Parathyroid adenoma (tissue), 2 donors: ENCODE results near the gene CLCN5.

Experiments
- H2AFZ ChIP-seq: fragments of 300-600 bp; sonication (generic); one replicate; pipeline ENCODE4 v1.7.0; 2017; ENCODE audit warnings: antibody characterized with exemption, mild to moderate bottlenecking
- H3K27ac ChIP-seq: fragments of 300-600 bp; sonication (generic); one replicate; pipeline ENCODE4 v1.7.0; 2017
- H3K27me3 ChIP-seq: fragments of 300-600 bp; sonication (generic); one replicate; pipeline ENCODE4 v1.7.0; 2017; ENCODE audit warnings: low read length; ENCODE audit not compliant: control insufficient read depth, insufficient read depth
- H3K36me3 ChIP-seq: fragments of 300-600 bp; sonication (generic); one replicate; pipeline ENCODE4 v1.7.0; 2017; ENCODE audit warnings: low read length; ENCODE audit not compliant: control insufficient read depth, insufficient read depth
- H3K4me1 ChIP-seq: fragments of 300-600 bp; sonication (generic); one replicate; pipeline ENCODE4 v1.7.0; 2017; ENCODE audit warnings: control low read depth
- H3K4me2 ChIP-seq: fragments of 300-600 bp; sonication (generic); one replicate; pipeline ENCODE4 v1.7.0; 2017; ENCODE audit warnings: low read length
- H3K4me3 ChIP-seq: fragments of 300-600 bp; sonication (generic); one replicate; pipeline ENCODE4 v1.7.0; 2017; ENCODE audit warnings: low read depth, low read length
- H3K79me2 ChIP-seq: fragments of 300-600 bp; sonication (generic); one replicate; pipeline ENCODE4 v1.7.0; 2017; ENCODE audit warnings: control low read depth
- H3K9ac ChIP-seq: fragments of 300-600 bp; sonication (generic); one replicate; pipeline ENCODE4 v1.7.0; 2017; ENCODE audit warnings: mild to moderate bottlenecking
- H3K9me3 ChIP-seq: fragments of 300-600 bp; sonication (generic); one replicate; pipeline ENCODE4 v1.7.0; 2017; ENCODE audit warnings: low read length; ENCODE audit not compliant: control insufficient read depth
- CTCF ChIP-seq: fragments of 300-600 bp; sonication (generic); IDR thresholded peaks from one replicate; pipeline ENCODE4 v1.7.0; 2017; ENCODE audit warnings: antibody characterized with exemption, mild to moderate bottlenecking
- donor health status: primary hyperparathyroidism.

The CLCN5 gene

GRCh38 chrX:49977319-49978090 lies 55.1 kb downstream of the CLCN5 start:
- H3K79me2 ChIP-seq, result no peaks in the 10 kb centered on the region
- H3K27me3 ChIP-seq, result no peaks in the 10 kb centered on the region
- H3K4me1 ChIP-seq, result no peaks in the 10 kb centered on the region
- H3K4me3 ChIP-seq, result no peak overlapping the region
- no peak overlapping the region for H3K9ac ChIP-seq
- H2AFZ ChIP-seq, result peak overlapping the region; percentile 58
- H3K4me2 ChIP-seq, result no peak overlapping the region
- no peaks in the 10 kb centered on the region for H3K36me3 ChIP-seq
- no peaks in the 10 kb centered on the region for H3K9me3 ChIP-seq
- no peak for TF ChIP-seq CTCF
- no peak overlapping the region for H3K27ac ChIP-seq

- Histone ChIP-seq H3K4me1 (no peaks in the 10 kb centered on the region), H3K79me2 (no peaks in the 10 kb centered on the region), H3K36me3 (no peaks in the 10 kb centered on the region), H3K9me3 (no peaks in the 10 kb centered on the region), H3K27ac (no peak overlapping the region), H3K9ac (no peak overlapping the region), H3K27me3 (no peaks in the 10 kb centered on the region), H2AFZ (peak overlapping the region; percentile 58), H3K4me3 (no peak overlapping the region), H3K4me2 (no peak overlapping the region)
- TF ChIP-seq CTCF, result no peak
Observed at GRCh38 chrX:49978176-49978575, 55.8 kb downstream of the CLCN5 start.

DNA sequence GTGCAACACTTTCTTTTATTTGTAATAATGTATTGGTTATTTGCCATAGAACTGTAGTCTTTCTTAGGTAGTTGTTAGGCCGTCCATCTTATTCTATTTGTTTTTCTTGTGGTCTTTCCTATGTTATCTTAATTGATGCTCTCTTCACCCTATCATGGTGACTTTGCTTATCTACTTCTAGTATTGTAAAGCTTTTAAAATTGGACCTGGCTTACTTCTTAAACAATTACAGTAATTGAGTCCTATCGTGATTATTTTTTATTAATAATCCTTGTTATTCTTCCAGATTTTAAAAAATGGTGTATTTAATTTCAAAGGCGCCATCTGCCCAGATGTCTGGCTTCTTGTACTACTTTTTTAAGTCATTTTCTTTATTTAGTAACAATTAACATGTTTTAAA lies 63.7 kb downstream of the CLCN5 start:
- Histone ChIP-seq H3K36me3 (no peaks in the 10 kb centered on the region), H3K79me2 (no peaks in the 10 kb centered on the region)
- no peak for TF ChIP-seq CTCF

GRCh38 chrX:49987651-49988050 lies 65.3 kb downstream of the CLCN5 start:
- no peak overlapping the region for H3K9ac ChIP-seq
- H3K27ac ChIP-seq, result no peak overlapping the region
- H3K9me3 ChIP-seq, result no peaks in the 10 kb centered on the region
- H3K4me1 ChIP-seq, result no peaks in the 10 kb centered on the region
- no peaks in the 10 kb centered on the region for H3K36me3 ChIP-seq
- H3K4me3 ChIP-seq, result no peak overlapping the region
- no peak for TF ChIP-seq CTCF
- no peaks in the 10 kb centered on the region for H3K79me2 ChIP-seq
- no peak overlapping the region for H2AFZ ChIP-seq
- no peaks in the 10 kb centered on the region for H3K27me3 ChIP-seq
- no peak overlapping the region for H3K4me2 ChIP-seq

More for the DNA sequence above, 63.7 kb downstream of the CLCN5 start:
- no peaks in the 10 kb centered on the region for H3K9me3 ChIP-seq
- no peak overlapping the region for H3K4me3 ChIP-seq
- H2AFZ ChIP-seq, result no peak overlapping the region
- no peaks in the 10 kb centered on the region for H3K27me3 ChIP-seq
- no peaks in the 10 kb centered on the region for H3K4me1 ChIP-seq
- H3K9ac ChIP-seq, result no peak overlapping the region
- H3K27ac ChIP-seq, result no peak overlapping the region
- no peak overlapping the region for H3K4me2 ChIP-seq

- Histone ChIP-seq H3K4me1 (no peaks in the 10 kb centered on the region), H3K4me3 (no peak overlapping the region)
Observed at GRCh38 chrX:49988143-49988542, 65.7 kb downstream of the CLCN5 start.

More at GRCh38 chrX:49988143-49988542, 65.7 kb downstream of the CLCN5 start:
- Histone ChIP-seq H3K9me3 (no peaks in the 10 kb centered on the region), H3K4me2 (no peak overlapping the region), H3K9ac (no peak overlapping the region), H3K36me3 (no peaks in the 10 kb centered on the region), H3K79me2 (no peaks in the 10 kb centered on the region), H2AFZ (no peak overlapping the region), H3K27ac (no peak overlapping the region), H3K27me3 (no peaks in the 10 kb centered on the region)
- no peak for TF ChIP-seq CTCF
